Skeletal muscle cell (primary cell): ENCODE data around the gene ATP2A2.

Experiments used
- DNase-seq: peaks from one replicate; pipeline ENCODE4 v3.0.0-alpha.2; 2010; ENCODE audit warnings: low read depth
- H3K4me3 ChIP-seq: 2 replicates; pipeline ENCODE4 v1.5.1; 2011; ENCODE audit warnings: low read depth, mild to moderate bottlenecking, control low read depth, low read length, moderate library complexity

Gene ATP2A2

GRCh38 chr12:110382683-110383082 lies 101.6 kb downstream of the ATP2A2 start:
- no peak overlapping the region for H3K4me3 ChIP-seq
- no peak for DNase-seq
